ENCODE data around the gene PIAS1. TPM values are rescaled to one million over a fixed set of nuclear protein-coding genes. Genes with fewer than 3 reads are reported as not detected.
"Not testable (repeated sequence)": the region's sequence is repeated elsewhere in the genome, so short reads cannot be mapped to it uniquely, and the experiment has no call there.

The PIAS1 gene
- total RNA-seq, 2 experiments from 2014 or later, result 26.7 to 45.8 TPM

- no peaks in the 10 kb centered on the region for H3K27me3 Mint-ChIP-seq
- ATAC-seq (no peak), DNase-seq (no peak)
- H3K9me3 Mint-ChIP-seq (ENCODE audit: low read depth), result no peaks in the 10 kb centered on the region
- intact Hi-C loops (cut with DNase I, micrococcal nuclease), result loop anchor here in 1 of 2 experiments (5.0 kb wide), 1 partner anchor 349 kb away; no protein-coding TSS in a partner anchor
- CTCF ChIA-PET, result no interaction called here
- POLR2A ChIA-PET, result no interaction called here
- H3K4me1 Mint-ChIP-seq, result peaks cover 20% of the 10 kb centered on the region
- no peak overlapping the region for H3K27ac Mint-ChIP-seq
- H3K36me3 Mint-ChIP-seq (ENCODE audit: low read depth), result peaks cover 25% of the 10 kb centered on the region
- no peak overlapping the region for H3K4me3 Mint-ChIP-seq
Observed at GRCh38 chr15:68211656-68212320, 157.7 kb downstream of the PIAS1 start.

GRCh38 chr15:68213491-68213845 is 159.4 kb downstream of the PIAS1 start:
- CTCF ChIA-PET; DNase-seq; H3K4me3 Mint-ChIP-seq; ATAC-seq; H3K27me3 Mint-ChIP-seq; H3K27ac Mint-ChIP-seq; POLR2A ChIA-PET; H3K9me3 Mint-ChIP-seq (ENCODE audit: low read depth): not testable (repeated sequence)
- intact Hi-C loops (cut with DNase I, micrococcal nuclease), result loop anchor here in 1 of 2 experiments (5.0 kb wide), 1 partner anchor 351 kb away; no protein-coding TSS in a partner anchor
- Mint-ChIP-seq H3K4me1 (peaks cover 20% of the 10 kb centered on the region), H3K36me3 (ENCODE audit: low read depth) (peaks cover 25% of the 10 kb centered on the region)

- intact Hi-C loops (cut with DNase I, micrococcal nuclease), result loop anchor here in 1 of 2 experiments (5.0 kb wide), 1 partner anchor 352 kb away; no protein-coding TSS in a partner anchor
- ChIA-PET POLR2A (no interaction called here), CTCF (no interaction called here)
- Mint-ChIP-seq H3K4me3 (no peak overlapping the region), H3K27me3 (no peaks in the 10 kb centered on the region), H3K36me3 (ENCODE audit: low read depth) (peaks cover 29% of the 10 kb centered on the region), H3K4me1 (peaks cover 13% of the 10 kb centered on the region), H3K9me3 (ENCODE audit: low read depth) (no peaks in the 10 kb centered on the region), H3K27ac (no peak overlapping the region)
- no peak for ATAC-seq
- no peak for DNase-seq
Observed at GRCh38 chr15:68213991-68214837, 160.1 kb downstream of the PIAS1 start.

GRCh38 chr15:68214838-68215254 is 160.7 kb downstream of the PIAS1 start:
- DNase-seq, result no peak
- Mint-ChIP-seq H3K4me3 (no peak overlapping the region), H3K27me3 (no peaks in the 10 kb centered on the region), H3K27ac (no peak overlapping the region), H3K9me3 (ENCODE audit: low read depth) (no peaks in the 10 kb centered on the region), H3K4me1 (peaks cover 6% of the 10 kb centered on the region), H3K36me3 (ENCODE audit: low read depth) (peaks cover 26% of the 10 kb centered on the region)
- ChIA-PET CTCF (no interaction called here), POLR2A (no interaction called here)
- intact Hi-C loops (cut with DNase I, micrococcal nuclease), result loop anchor here in 1 of 2 experiments (5.0 kb wide), 1 partner anchor 353 kb away; no protein-coding TSS in a partner anchor
- no peak for ATAC-seq

- H3K9me3 Mint-ChIP-seq (ENCODE audit: low read depth), result no peaks in the 10 kb centered on the region
- ATAC-seq, result no peak
- no peak overlapping the region for H3K4me3 Mint-ChIP-seq
- no peak overlapping the region for H3K27ac Mint-ChIP-seq
- peaks cover 19% of the 10 kb centered on the region for H3K36me3 Mint-ChIP-seq (ENCODE audit: low read depth)
- CTCF ChIA-PET, result no interaction called here
- POLR2A ChIA-PET, result no interaction called here
- no peaks in the 10 kb centered on the region for H3K4me1 Mint-ChIP-seq
- intact Hi-C loops (cut with DNase I, micrococcal nuclease), result no loop called here
- DNase-seq, result no peak
- no peaks in the 10 kb centered on the region for H3K27me3 Mint-ChIP-seq
Observed at GRCh38 chr15:68217341-68217740, 163.2 kb downstream of the PIAS1 start.

- intact Hi-C loops (cut with DNase I, micrococcal nuclease), result no loop called here
- Mint-ChIP-seq H3K9me3 (ENCODE audit: low read depth) (no peaks in the 10 kb centered on the region), H3K4me1 (no peaks in the 10 kb centered on the region), H3K36me3 (ENCODE audit: low read depth) (peaks cover 25% of the 10 kb centered on the region), H3K4me3 (no peak overlapping the region), H3K27me3 (no peaks in the 10 kb centered on the region), H3K27ac (no peak overlapping the region)
- DNase-seq (no peak), ATAC-seq (no peak)
- POLR2A ChIA-PET, result interaction anchor here (0.6 to 1.1 kb wide), 3 partner anchors 10 to 227 kb away, joined by 3 to 6 read pairs (median 4); no protein-coding TSS in a partner anchor
- CTCF ChIA-PET, result no interaction called here
Observed at GRCh38 chr15:68218331-68218730, 164.2 kb downstream of the PIAS1 start.

- H3K27ac Mint-ChIP-seq, result no peak overlapping the region
- DNase-seq, result no peak
- ChIA-PET CTCF (no interaction called here), POLR2A (interaction anchor here (0.6 to 1.1 kb wide), 4 partner anchors 9 to 227 kb away, joined by 3 to 6 read pairs (median 4); no protein-coding TSS in a partner anchor)
- H3K9me3 Mint-ChIP-seq (ENCODE audit: low read depth), result no peaks in the 10 kb centered on the region
- no peak for ATAC-seq
- intact Hi-C loops (cut with DNase I, micrococcal nuclease), result no loop called here
- no peaks in the 10 kb centered on the region for H3K4me1 Mint-ChIP-seq
- H3K36me3 Mint-ChIP-seq (ENCODE audit: low read depth), result peaks cover 21% of the 10 kb centered on the region
- no peaks in the 10 kb centered on the region for H3K27me3 Mint-ChIP-seq
- no peak overlapping the region for H3K4me3 Mint-ChIP-seq
Observed at GRCh38 chr15:68218847-68219798, 165.0 kb downstream of the PIAS1 start.

- no peak overlapping the region for H3K4me3 Mint-ChIP-seq
- no peaks in the 10 kb centered on the region for H3K9me3 Mint-ChIP-seq (ENCODE audit: low read depth)
- no peaks in the 10 kb centered on the region for H3K27me3 Mint-ChIP-seq
- ChIA-PET CTCF (no interaction called here), POLR2A (no interaction called here)
- peaks cover 11% of the 10 kb centered on the region for H3K4me1 Mint-ChIP-seq
- no peak overlapping the region for H3K27ac Mint-ChIP-seq
- intact Hi-C loops (cut with DNase I, micrococcal nuclease), result no loop called here
- H3K36me3 Mint-ChIP-seq (ENCODE audit: low read depth), result peaks cover 25% of the 10 kb centered on the region
- ATAC-seq (no peak), DNase-seq (no peak)
Observed at GRCh38 chr15:68220489-68220888, 166.4 kb downstream of the PIAS1 start.

GRCh38 chr15:68220967-68221366 is 166.9 kb downstream of the PIAS1 start:
- POLR2A ChIA-PET, result no interaction called here
- Mint-ChIP-seq H3K27ac (no peak overlapping the region), H3K9me3 (ENCODE audit: low read depth) (no peaks in the 10 kb centered on the region), H3K4me3 (no peak overlapping the region), H3K36me3 (ENCODE audit: low read depth) (peaks cover 25% of the 10 kb centered on the region), H3K4me1 (peaks cover 11% of the 10 kb centered on the region), H3K27me3 (no peaks in the 10 kb centered on the region)
- ATAC-seq, result no peak
- intact Hi-C loops (cut with DNase I, micrococcal nuclease), result no loop called here
- no peak for DNase-seq
- CTCF ChIA-PET, result no interaction called here

- ATAC-seq; intact Hi-C loops (cut with DNase I, micrococcal nuclease); H3K9me3 Mint-ChIP-seq (ENCODE audit: low read depth); H3K4me3 Mint-ChIP-seq; H3K27me3 Mint-ChIP-seq; POLR2A ChIA-PET; H3K27ac Mint-ChIP-seq; DNase-seq; CTCF ChIA-PET: not testable (repeated sequence)
- peaks cover 19% of the 10 kb centered on the region for H3K36me3 Mint-ChIP-seq (ENCODE audit: low read depth)
- H3K4me1 Mint-ChIP-seq, result peaks cover 17% of the 10 kb centered on the region
Observed at GRCh38 chr15:68221530-68222431, 167.7 kb downstream of the PIAS1 start.

GRCh38 chr15:68222432-68222743 is 168.3 kb downstream of the PIAS1 start:
- H3K27ac Mint-ChIP-seq; intact Hi-C loops (cut with DNase I, micrococcal nuclease); H3K4me3 Mint-ChIP-seq; POLR2A ChIA-PET; ATAC-seq; CTCF ChIA-PET; H3K27me3 Mint-ChIP-seq; H3K9me3 Mint-ChIP-seq (ENCODE audit: low read depth); DNase-seq: not testable (repeated sequence)
- H3K4me1 Mint-ChIP-seq, result peaks cover 23% of the 10 kb centered on the region
- H3K36me3 Mint-ChIP-seq (ENCODE audit: low read depth), result peaks cover 19% of the 10 kb centered on the region

Measured in activated CD4-positive, alpha-beta T cell treated with anti-CD3 and anti-CD28 coated beads for 36 hours (primary cell).